Measurements from ENCODE around the gene SOWAHC.
A peak's percentile ranks its signal among the peaks of the same experiment; 100 is the strongest.

SOWAHC gene

GRCh38 chr2:109647636-109648035, 33.5 kb downstream of the SOWAHC start:
- no peak for TF ChIP-seq CTCF (IDR thresholded peaks at IDR 0.05)
- H3K4me3 ChIP-seq = peak overlapping the region; percentile 56
- DNase-seq (ENCODE audit: low spot score) = peak; percentile 81
- H3K27ac ChIP-seq = peak overlapping the region; percentile 71 to 85

GRCh38 chr2:109648041-109648527, 33.9 kb downstream of the SOWAHC start:
- no peak for DNase-seq (ENCODE audit: low spot score)
- no peak for TF ChIP-seq CTCF (IDR thresholded peaks at IDR 0.05)
- Histone ChIP-seq H3K4me3 (peak overlapping the region; percentile 56), H3K27ac (peak overlapping the region; percentile 71 to 85)

GRCh38 chr2:109649736-109650695, 35.9 kb downstream of the SOWAHC start:
- no peak for TF ChIP-seq CTCF (IDR thresholded peaks at IDR 0.05)
- Histone ChIP-seq H3K4me3 (no peak overlapping the region), H3K27ac (no peak overlapping the region)
- DNase-seq (ENCODE audit: low spot score) = no peak

- H3K4me3 ChIP-seq = no peak overlapping the region
- TF ChIP-seq CTCF (IDR thresholded peaks at IDR 0.05) = no peak
- peak; percentile 19 for DNase-seq (ENCODE audit: low spot score)
- no peak overlapping the region for H3K27ac ChIP-seq
Observed at GRCh38 chr2:109654326-109655050, 40.3 kb downstream of the SOWAHC start.

- H3K4me3 ChIP-seq = no peak overlapping the region
- no peak for TF ChIP-seq CTCF (IDR thresholded peaks at IDR 0.05)
- H3K27ac ChIP-seq = no peak overlapping the region
- DNase-seq (ENCODE audit: low spot score) = no peak
Observed at GRCh38 chr2:109655287-109655686, 41.1 kb downstream of the SOWAHC start.

GRCh38 chr2:109659396-109660045, 45.4 kb downstream of the SOWAHC start:
- no peak for TF ChIP-seq CTCF (IDR thresholded peaks at IDR 0.05)
- no peak overlapping the region for H3K4me3 ChIP-seq
- no peak overlapping the region for H3K27ac ChIP-seq
- DNase-seq (ENCODE audit: low spot score) = no peak

Data from coronary artery (tissue), 2 donors.